GM13976 (cell line): ENCODE data around the gene SERINC1.

Source experiments
- DNase-seq: peaks from one replicate; pipeline ENCODE4 v3.0.0; 2012; ENCODE audit warnings: low spot score
- in situ Hi-C: fragments of 300-500 bp; cut with MboI; formaldehyde crosslinking; loops from one replicate; pipeline ENCODE4 v1.12.0; 2022; ENCODE audit warnings: low sequenced_read_pairs, mixed read lengths, inconsistent platforms; ENCODE audit not compliant: unreplicated experiment
- TF ChIP-seq, protein P1 (sequence below): IDR thresholded peaks from 2 replicates; pipeline ENCODE4 v1.5.1; 2012; ENCODE audit warnings: borderline replicate concordance, mild to moderate bottlenecking; ENCODE audit not compliant: insufficient read depth; ENCODE audit errors: extremely low read depth, missing control alignments, control extremely low read depth

The SERINC1 gene

DNA sequence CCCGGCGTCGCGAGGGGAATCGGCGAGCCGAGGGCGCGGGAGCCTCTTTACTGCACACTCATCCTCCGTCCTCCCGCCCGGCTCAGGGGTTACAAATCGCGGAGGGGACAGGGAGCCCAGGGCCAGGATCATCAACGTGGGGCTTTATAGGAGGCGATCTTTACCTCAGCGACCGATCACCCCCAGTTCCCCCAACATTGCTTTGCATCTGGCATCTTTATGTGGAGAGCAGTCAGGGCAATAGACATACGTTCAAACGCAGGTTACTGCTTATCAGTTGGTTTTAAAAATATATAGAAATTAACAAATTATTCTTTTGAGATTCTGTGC lies 71.5 kb downstream of the SERINC1 start:
- in situ Hi-C loops = no loop called here
- DNase-seq = no peak
- TF ChIP-seq, protein P1, sequence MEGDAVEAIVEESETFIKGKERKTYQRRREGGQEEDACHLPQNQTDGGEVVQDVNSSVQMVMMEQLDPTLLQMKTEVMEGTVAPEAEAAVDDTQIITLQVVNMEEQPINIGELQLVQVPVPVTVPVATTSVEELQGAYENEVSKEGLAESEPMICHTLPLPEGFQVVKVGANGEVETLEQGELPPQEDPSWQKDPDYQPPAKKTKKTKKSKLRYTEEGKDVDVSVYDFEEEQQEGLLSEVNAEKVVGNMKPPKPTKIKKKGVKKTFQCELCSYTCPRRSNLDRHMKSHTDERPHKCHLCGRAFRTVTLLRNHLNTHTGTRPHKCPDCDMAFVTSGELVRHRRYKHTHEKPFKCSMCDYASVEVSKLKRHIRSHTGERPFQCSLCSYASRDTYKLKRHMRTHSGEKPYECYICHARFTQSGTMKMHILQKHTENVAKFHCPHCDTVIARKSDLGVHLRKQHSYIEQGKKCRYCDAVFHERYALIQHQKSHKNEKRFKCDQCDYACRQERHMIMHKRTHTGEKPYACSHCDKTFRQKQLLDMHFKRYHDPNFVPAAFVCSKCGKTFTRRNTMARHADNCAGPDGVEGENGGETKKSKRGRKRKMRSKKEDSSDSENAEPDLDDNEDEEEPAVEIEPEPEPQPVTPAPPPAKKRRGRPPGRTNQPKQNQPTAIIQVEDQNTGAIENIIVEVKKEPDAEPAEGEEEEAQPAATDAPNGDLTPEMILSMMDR = no peak

DNA sequence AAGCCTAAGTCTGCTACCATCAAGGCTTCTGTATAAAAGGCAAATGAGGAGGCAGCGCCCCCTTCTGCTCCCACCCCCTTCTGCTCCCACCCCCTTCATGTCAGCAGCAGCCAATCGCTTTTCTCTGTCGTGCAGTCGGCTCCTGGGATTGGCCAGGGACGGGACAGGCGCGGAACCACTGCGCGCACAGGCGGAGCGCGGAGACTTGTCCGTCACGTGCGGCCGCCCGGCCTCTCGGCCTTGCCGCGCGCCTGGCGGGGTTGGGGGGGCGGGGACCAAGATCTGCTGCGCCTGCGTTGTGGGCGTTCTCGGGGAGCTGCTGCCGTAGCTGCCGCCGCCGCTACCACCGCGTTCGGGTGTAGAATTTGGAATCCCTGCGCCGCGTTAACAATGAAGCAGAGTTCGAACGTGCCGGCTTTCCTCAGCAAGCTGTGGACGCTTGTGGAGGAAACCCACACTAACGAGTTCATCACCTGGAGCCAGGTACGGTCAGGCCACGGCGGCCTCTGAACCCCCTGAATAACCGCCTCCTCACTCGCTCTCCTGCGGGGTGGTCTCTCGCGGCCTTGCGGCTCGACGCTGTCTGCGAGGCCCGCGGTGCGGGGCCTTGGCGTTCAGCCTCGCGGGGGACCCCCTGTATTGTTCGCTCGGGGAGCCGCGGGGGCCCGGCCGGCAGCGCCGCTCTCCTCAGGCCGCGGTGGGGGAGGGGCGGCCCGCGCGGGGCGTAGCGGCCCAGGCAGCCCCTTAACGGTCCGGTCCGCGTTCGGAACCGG lies 72.1 kb downstream of the SERINC1 start, which contains the start of gene HSF2:
TSS of gene HSF2 (plus strand) at position 305 of the 773 bp plus-strand sequence. CDS start at position 391, 86 bp downstream.
- TF ChIP-seq, protein P1 = no peak
- DNase-seq = peak; percentile 92
- in situ Hi-C loops = no loop called here

DNA sequence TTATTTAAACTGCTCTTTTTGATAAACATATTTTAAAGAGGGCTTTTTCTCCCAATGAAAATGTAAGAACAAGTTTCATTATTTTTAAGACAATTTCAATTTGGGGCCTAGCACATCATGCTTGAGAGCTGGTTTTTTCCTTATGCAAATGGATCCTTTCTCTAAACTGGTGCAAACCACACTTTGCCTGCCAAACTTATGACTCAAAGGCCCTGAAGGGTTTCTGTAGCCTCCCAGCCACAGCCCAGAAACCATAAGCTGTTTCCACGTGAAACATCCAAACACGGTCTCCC lies 72.6 kb downstream of the SERINC1 start:
- in situ Hi-C loops = no loop called here
- no peak for DNase-seq
- TF ChIP-seq, protein P1 = no peak

DNA sequence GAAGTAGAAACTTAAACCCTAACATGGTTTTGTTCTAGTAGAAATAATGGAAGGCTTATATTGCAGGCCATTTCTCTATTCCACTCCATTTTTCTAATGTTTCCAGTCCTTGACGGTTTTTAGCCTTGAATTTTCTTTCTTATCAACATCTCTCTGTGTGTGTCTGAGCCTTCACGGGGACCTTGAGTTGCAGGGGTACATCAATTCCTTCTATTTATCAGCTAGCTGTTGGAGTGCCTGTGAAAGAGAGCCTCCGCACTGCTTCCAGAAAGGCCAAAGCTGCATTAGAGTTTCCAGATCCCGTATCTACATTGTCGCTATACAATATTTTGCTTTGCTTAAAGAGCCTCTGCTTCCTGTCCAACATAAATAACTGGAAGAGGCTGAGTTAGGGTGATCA lies 77.6 kb downstream of the SERINC1 start:
- in situ Hi-C loops = no loop called here
- TF ChIP-seq, protein P1 = no peak

DNA sequence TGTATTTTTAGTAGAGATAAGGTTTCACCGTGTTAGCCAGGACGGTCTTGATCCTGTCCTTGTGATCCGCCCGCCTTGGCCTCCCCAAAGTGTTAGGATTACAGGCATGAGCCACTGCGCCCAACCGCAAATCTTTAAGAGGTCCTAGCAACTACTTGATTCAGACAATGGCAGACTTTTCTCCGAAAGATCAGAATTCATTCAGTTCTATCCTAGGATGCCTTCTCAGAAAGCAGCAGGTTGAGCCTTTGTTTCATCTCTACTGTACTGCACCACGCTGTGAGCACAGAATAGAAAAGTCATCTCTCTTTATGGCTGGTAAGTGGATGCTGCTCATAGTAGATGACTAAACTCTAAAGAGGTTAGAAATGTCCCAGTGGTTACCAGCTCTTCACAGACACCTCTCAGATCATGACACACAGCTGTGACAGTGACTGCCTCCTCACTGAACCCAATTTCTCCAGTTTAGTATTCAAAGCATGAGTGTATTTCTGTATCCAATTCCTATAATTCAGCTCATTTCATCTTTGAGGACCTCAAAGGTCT lies 78.2 kb downstream of the SERINC1 start:
- in situ Hi-C loops = no loop called here
- DNase-seq = no peak
- TF ChIP-seq, protein P1 = no peak

More for the DNA sequence above, 77.6 kb downstream of the SERINC1 start:
- DNase-seq = no peak
